Esophagus muscularis mucosa (tissue), 4 donors: ENCODE results near the gene RASA1. TPM values are rescaled to one million over a fixed set of nuclear protein-coding genes. Genes with fewer than 3 reads are reported as not detected.

Source experiments
- DNase-seq: peaks from one replicate; pipeline ENCODE4 v3.0.0-alpha.2; 2017; ENCODE audit errors: extremely low spot score
- H3K27ac ChIP-seq, 4 donors: fragments of 200-600 bp; sonication (generic); replicated peaks in 1 of 4; 1 replicate in 3 of 4; 2 replicates in 1 of 4; pipeline ENCODE4 v1.5.1; 2016 to 2019; ENCODE audit warnings: mild to moderate bottlenecking in 1 of 4
- H3K27me3 ChIP-seq, 4 donors: fragments of 200-600 bp; sonication (generic); one replicate each; pipeline versions ENCODE4 v1.5.1 to v1.6.0; 2016 to 2019
- H3K36me3 ChIP-seq, 4 donors: fragments of 200-600 bp; sonication (generic); one replicate each; pipeline ENCODE4 v1.5.1; 2016 to 2019
- H3K4me1 ChIP-seq, 4 donors: fragments of 200-600 bp; sonication (generic); one replicate each; pipeline ENCODE4 v1.5.1; 2016 to 2019
- H3K4me3 ChIP-seq, 4 donors: fragments of 200-600 bp; sonication (generic); 1 replicate in 2 of 4; 2 replicates in 2 of 4; pipeline ENCODE4 v1.5.1; 2016 to 2019; ENCODE audit warnings: mild to moderate bottlenecking in 4 of 4, moderate library complexity in 1 of 4
- H3K9me3 ChIP-seq, 4 donors: fragments of 200-600 bp; sonication (generic); 1 replicate in 3 of 4; 2 replicates in 1 of 4; pipeline ENCODE4 v1.5.1; 2016 to 2019
- EP300 ChIP-seq: sonication (generic); formaldehyde crosslinking; IDR thresholded peaks from one replicate; pipeline ENCODE4 v1.6.1; 2017; ENCODE audit warnings: antibody characterized with exemption
- POLR2A ChIP-seq: fragments of 450-650 bp; IDR thresholded peaks from one replicate; pipeline ENCODE4 v1.6.1; 2017; ENCODE audit warnings: antibody characterized with exemption, moderate library complexity, mild to moderate bottlenecking, low read depth
- POLR2AphosphoS5 ChIP-seq, 2 donors: sonication (generic); formaldehyde crosslinking; IDR thresholded peaks; one replicate each; pipeline ENCODE4 v1.6.1; 2017; ENCODE audit warnings: antibody characterized with exemption in 2 of 2
- WGBS: methylation state at CpG from one replicate; pipeline ENCODE4 v1.1.5; 2018; 5-methylcytosine and 5-hydroxymethylcytosine counted together
- intact Hi-C: fragments of 100-400 bp; cut with DNase I; formaldehyde crosslinking; loops from one replicate; pipeline ENCODE4 v1.15.1; 2023
- total RNA-seq, 4 donors: library from RNA; depleted of rRNA; stranded (reverse); fragments of >200 nt; gene quantifications; one replicate each; pipeline versions ENCODE4 v1.1.0 to v1.2.1, GENCODE V29; 2016
- TF ChIP-seq, protein P1 (sequence below), 3 experiments: fragments of 200-600 bp in 2 of 3; fragments of 450-650 bp in 1 of 3; sonication (generic) in 2 of 3; IDR thresholded peaks; one replicate each; pipeline ENCODE4 v1.5.1; 2017 to 2019; ENCODE audit warnings: antibody characterized with exemption in 3 of 3, mild to moderate bottlenecking in 2 of 3, moderate library complexity in 1 of 3

RASA1 gene
- total RNA-seq, 4 donors from 2014 or later = 23.4 to 27.3 (median 23.6) TPM

DNA sequence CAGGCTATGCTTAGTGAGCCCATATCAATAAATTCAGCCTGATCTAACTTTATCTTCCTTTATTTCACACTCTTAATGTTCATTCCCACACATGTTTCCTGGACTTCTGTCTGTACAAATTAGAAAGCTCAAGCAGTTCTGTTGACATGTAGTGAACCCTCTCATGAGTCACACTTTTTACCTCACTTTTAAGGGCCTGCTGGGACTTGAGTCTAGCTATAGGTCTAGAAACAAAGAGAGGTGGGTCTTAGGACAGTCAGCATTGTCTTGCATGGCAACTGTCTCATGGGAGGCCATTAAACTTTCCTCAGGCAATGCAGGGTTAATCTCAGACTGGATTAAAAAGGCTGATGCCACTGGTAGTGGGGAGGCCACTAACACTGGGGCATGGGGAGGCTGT, 153.6 kb downstream of the RASA1 start:
- H3K36me3 ChIP-seq = no peaks in the 10 kb centered on the region
- no peak overlapping the region for H3K27ac ChIP-seq
- no peaks in the 10 kb centered on the region for H3K9me3 ChIP-seq
- no peak for DNase-seq
- H3K4me1 ChIP-seq = no peaks in the 10 kb centered on the region
- TF ChIP-seq POLR2AphosphoS5 (IDR thresholded peaks at IDR 0.05) = no peak
- TF ChIP-seq, protein P1, sequence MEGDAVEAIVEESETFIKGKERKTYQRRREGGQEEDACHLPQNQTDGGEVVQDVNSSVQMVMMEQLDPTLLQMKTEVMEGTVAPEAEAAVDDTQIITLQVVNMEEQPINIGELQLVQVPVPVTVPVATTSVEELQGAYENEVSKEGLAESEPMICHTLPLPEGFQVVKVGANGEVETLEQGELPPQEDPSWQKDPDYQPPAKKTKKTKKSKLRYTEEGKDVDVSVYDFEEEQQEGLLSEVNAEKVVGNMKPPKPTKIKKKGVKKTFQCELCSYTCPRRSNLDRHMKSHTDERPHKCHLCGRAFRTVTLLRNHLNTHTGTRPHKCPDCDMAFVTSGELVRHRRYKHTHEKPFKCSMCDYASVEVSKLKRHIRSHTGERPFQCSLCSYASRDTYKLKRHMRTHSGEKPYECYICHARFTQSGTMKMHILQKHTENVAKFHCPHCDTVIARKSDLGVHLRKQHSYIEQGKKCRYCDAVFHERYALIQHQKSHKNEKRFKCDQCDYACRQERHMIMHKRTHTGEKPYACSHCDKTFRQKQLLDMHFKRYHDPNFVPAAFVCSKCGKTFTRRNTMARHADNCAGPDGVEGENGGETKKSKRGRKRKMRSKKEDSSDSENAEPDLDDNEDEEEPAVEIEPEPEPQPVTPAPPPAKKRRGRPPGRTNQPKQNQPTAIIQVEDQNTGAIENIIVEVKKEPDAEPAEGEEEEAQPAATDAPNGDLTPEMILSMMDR (IDR thresholded peaks at IDR 0.05) = no peak
- TF ChIP-seq EP300 = no peak
- no peak for TF ChIP-seq POLR2A
- intact Hi-C loops = no loop called here
- no peak overlapping the region for H3K4me3 ChIP-seq
- H3K27me3 ChIP-seq = no peaks in the 10 kb centered on the region

DNA sequence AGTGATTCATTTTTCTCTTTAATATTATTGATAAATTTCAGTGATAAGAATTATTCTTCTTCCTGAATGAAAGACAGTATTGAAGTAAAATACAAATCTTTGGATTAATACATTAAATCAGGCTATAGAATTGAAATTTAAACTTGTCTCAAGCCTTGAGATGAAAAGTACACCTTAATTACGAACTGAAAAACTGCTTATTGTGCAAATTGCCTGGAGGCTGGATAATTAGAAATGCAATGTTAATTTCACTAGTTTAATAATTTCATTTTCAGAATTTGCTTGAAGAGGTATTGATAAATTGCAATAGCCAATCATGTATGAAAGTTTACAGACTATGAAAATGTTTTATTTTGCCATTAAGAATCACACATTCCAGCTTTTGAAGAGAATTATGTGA, 156.1 kb downstream of the RASA1 start:
- DNase-seq = no peak
- 79% methylated on average over 1 of the region's 1 CpG for WGBS

DNA sequence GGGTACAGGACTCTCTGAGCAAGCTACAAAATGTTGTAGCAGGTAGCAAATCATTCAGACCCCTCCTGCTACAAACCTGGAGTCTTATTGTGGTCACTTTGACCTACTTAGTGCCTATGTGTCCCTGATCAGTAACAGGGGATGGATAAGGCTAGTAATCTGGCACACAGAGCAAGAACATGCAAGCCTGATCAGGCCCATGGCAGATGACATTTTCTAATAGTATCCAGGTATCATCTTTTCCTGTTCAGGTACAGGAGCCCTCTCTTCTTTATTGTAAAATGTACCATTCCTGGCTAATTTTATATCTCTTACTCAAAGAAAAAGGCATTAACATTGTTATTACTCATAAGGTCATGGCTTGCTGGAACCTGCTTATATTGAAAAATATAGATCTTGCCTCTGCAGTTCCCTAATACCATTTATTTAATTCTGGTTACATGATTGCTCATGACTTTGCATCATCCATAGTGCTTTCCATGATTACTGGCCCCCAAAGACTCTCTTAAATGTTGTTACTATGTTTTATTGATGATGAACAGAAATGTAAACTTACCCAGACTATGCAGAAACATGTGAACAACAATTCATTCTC, 163.3 kb downstream of the RASA1 start:
- H3K4me1 ChIP-seq = no peaks in the 10 kb centered on the region
- no peaks in the 10 kb centered on the region for H3K36me3 ChIP-seq
- no peak overlapping the region for H3K27ac ChIP-seq
- no peaks in the 10 kb centered on the region for H3K9me3 ChIP-seq
- no peak overlapping the region for H3K4me3 ChIP-seq
- intact Hi-C loops = no loop called here
- DNase-seq = no peak
- TF ChIP-seq, protein P1 (IDR thresholded peaks at IDR 0.05) = no peak
- TF ChIP-seq POLR2A = no peak
- TF ChIP-seq EP300 = no peak
- no peak for TF ChIP-seq POLR2AphosphoS5 (IDR thresholded peaks at IDR 0.05)
- H3K27me3 ChIP-seq = no peaks in the 10 kb centered on the region

More for the DNA sequence above, 156.1 kb downstream of the RASA1 start:
- intact Hi-C loops = no loop called here
- Histone ChIP-seq H3K4me3 (no peak overlapping the region), H3K4me1 (no peaks in the 10 kb centered on the region), H3K27ac (no peak overlapping the region), H3K9me3 (no peaks in the 10 kb centered on the region), H3K27me3 (no peaks in the 10 kb centered on the region), H3K36me3 (no peaks in the 10 kb centered on the region)
- TF ChIP-seq, protein P1 (IDR thresholded peaks at IDR 0.05) = no peak
- TF ChIP-seq POLR2A (no peak), EP300 (no peak), POLR2AphosphoS5 (IDR thresholded peaks at IDR 0.05) (no peak)

DNA sequence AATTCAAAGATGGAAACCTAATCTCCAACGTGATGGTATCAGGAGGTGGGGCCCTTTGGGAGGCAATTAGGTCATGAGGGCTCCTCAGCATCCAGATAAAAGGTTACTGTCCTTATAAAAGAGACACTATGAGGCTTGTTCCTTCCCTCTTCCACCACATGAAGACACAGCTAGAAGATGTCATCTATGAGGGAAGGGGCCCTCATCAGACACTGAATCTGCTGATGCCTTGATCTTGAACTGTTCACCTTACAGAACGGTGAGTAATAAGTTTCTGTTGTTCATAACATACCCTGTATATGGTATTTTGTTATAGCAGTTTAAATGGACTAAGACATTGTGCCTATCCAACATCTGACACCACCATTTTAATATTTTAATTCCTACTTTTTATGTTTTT, 164.8 kb downstream of the RASA1 start:
- no peaks in the 10 kb centered on the region for H3K27me3 ChIP-seq
- TF ChIP-seq, protein P1 (IDR thresholded peaks at IDR 0.05) = no peak
- no peak overlapping the region for H3K4me3 ChIP-seq
- intact Hi-C loops = no loop called here
- WGBS = 63% methylated on average over 2 of the region's 2 CpGs
- H3K36me3 ChIP-seq = no peaks in the 10 kb centered on the region
- no peaks in the 10 kb centered on the region for H3K9me3 ChIP-seq
- no peak for DNase-seq
- H3K4me1 ChIP-seq = no peaks in the 10 kb centered on the region
- no peak overlapping the region for H3K27ac ChIP-seq

DNA sequence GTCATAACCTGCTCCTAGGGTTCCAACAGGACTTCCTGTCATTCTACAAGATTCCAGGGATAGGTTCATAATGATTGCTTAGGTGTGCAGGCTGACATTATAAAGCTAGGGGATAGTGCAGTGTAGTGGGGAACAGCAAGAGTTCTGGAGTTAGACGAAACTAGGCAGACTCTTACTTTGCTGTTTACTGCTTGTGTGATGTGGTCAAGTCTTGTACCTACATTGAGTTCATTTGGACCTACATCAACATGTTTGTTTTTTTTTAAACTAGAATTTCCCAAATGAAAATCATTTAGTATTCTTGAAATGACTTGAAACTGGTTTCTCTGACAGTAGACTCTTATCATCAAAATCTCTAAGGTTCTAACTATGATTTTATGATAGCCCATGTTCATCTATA, 166.3 kb downstream of the RASA1 start:
- H3K27me3 ChIP-seq = no peaks in the 10 kb centered on the region
- no peaks in the 10 kb centered on the region for H3K36me3 ChIP-seq
- H3K27ac ChIP-seq = no peak overlapping the region
- no peaks in the 10 kb centered on the region for H3K9me3 ChIP-seq
- H3K4me1 ChIP-seq = no peaks in the 10 kb centered on the region
- H3K4me3 ChIP-seq = no peak overlapping the region
- 94% methylated on average over 1 of the region's 1 CpG for WGBS
- TF ChIP-seq EP300 = no peak
- TF ChIP-seq, protein P1 (IDR thresholded peaks at IDR 0.05) = no peak
- no peak for TF ChIP-seq POLR2AphosphoS5 (IDR thresholded peaks at IDR 0.05)
- TF ChIP-seq POLR2A = no peak
- no peak for DNase-seq
- intact Hi-C loops = no loop called here
